Measurements from ENCODE around the gene IQUB. TPM values are rescaled to one million over a fixed set of nuclear protein-coding genes. Genes with fewer than 3 reads are reported as not detected.
A peak's percentile ranks its signal among the peaks of the same experiment; 100 is the strongest.
"Not testable (repeated sequence)": the region's sequence is repeated elsewhere in the genome, so short reads cannot be mapped to it uniquely, and the experiment has no call there.

IQUB gene
- total RNA-seq, 3 donors from 2014 or later, result 0.08 TPM; not detected in 1

DNA sequence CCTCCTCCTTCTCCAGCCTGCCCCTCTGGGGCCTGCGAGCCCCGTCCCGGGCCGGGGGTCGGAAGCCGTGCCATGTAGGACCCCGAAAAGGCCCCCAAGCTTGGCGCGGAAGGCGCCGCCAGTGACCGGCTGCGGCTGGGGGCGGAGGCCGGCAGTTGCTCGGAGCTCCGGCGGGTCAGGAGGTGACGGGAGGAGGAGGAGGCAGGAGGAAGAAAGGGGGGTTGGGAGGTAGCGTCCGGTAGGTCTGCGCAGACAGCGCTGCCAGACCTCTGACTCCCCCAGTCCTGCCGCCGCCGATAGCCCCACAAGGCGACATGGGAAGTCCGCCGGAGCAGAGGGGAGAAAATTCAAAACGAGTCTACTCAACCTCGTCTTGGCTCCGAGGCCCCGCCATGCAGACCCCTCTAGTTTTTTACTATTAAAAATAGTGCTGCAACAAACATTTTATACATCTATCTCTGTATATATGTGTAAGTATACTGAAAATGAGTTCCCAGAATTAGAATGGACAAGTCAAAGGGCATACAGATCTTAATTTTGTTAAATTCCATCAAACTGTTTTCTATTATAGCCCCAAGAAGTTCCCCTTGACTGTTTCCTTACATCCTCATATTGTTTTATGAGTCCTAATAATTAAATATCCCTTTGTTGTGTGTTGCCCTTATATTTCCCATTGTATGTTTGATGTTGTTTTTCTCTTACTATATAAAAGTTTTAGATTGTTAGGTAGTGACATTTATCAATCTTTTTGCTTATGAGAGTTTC, 1.4 kb downstream of the IQUB start:
- H3K9me3 Mint-ChIP-seq; H3K36me3 Mint-ChIP-seq (ENCODE audit: insufficient read depth); DNase-seq: not testable (repeated sequence)
- ATAC-seq, result peak in 1 of 2 donors; percentile 21
- Mint-ChIP-seq H3K27me3 (ENCODE audit: low read depth) (peaks cover 33% of the 10 kb centered on the region), H3K4me3 (peak overlapping the region; percentile 64), H3K4me1 (ENCODE audit: low read depth) (peaks cover 23% of the 10 kb centered on the region)

DNA sequence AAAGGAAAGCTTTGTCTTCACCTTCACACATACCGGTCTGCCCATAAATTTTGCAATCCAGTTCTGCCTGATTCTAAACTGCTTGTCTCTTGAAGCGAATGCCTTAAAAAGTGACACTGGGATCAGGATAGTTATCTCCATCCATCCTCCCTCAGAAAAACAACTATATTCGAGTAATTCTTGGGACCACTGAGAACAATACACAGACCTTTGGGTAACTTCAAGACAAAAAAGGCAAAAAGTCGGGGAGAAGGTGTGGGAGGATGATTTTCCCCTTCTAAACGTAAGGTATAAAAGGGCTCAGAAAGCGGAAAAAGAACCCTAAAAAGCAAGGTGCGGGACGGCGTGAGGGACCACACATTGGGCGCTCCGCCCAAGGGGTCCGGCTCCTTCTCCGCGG, 2.1 kb downstream of the IQUB start:
- not testable (repeated sequence) for DNase-seq; H3K4me3 Mint-ChIP-seq; H3K9me3 Mint-ChIP-seq; H3K36me3 Mint-ChIP-seq (ENCODE audit: insufficient read depth); ATAC-seq
- Mint-ChIP-seq H3K27me3 (ENCODE audit: low read depth) (peaks cover 33% of the 10 kb centered on the region), H3K4me1 (ENCODE audit: low read depth) (peaks cover 23% of the 10 kb centered on the region)

DNA sequence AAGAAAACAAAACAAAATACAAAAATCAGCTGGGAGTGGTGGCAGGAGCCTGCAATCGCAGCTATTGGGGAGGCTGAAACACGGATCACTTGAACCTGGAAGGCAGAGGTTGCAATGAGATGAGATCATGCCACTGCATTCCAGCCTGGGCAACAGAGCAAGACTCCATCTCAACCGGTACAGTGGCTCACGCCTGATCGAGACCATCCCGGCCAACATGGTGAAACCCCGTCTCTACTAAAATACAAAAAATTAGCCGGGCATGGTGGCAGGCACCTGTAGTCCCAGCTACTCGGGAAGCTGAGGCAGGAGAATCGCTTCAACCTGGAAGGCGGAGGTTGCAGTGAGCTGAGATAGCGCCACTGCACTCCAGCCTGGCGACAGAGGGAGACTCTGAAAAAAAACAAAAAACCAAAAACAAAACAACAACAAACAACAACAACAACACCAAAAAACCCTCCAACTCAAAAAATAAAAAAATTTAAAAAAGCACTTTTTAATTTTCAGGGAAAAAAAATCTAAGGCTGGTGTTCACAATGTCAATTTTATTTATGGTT, 4.3 kb downstream of the IQUB start:
- not testable (repeated sequence) for H3K9me3 Mint-ChIP-seq; H3K4me3 Mint-ChIP-seq; H3K36me3 Mint-ChIP-seq (ENCODE audit: insufficient read depth); ATAC-seq; DNase-seq
- H3K27me3 Mint-ChIP-seq (ENCODE audit: low read depth), result peaks cover 38% of the 10 kb centered on the region
- H3K4me1 Mint-ChIP-seq (ENCODE audit: low read depth), result peaks cover 17% of the 10 kb centered on the region

DNA sequence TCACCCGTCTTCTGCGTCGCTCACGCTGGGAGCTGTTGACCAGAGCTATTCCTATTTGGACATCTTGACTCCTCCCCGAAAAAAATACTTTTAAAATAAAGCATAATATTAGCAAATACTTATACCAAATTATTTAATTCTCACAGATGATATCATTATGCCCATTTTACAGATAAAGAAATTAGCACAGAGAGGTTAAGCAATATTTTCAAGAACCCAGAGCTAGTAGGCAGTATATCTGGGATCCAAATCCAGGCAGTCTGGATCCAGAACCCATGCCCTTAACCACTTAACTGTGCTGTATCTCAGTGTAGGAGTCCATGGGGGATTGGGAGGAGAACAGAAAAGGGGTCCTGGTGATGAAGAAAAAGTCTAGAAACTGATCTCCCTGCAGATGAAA, 6.1 kb downstream of the IQUB start:
- H3K4me1 Mint-ChIP-seq (ENCODE audit: low read depth), result peaks cover 5% of the 10 kb centered on the region
- no peaks in the 10 kb centered on the region for H3K9me3 Mint-ChIP-seq
- peaks cover 33% of the 10 kb centered on the region for H3K27me3 Mint-ChIP-seq (ENCODE audit: low read depth)
- no peak overlapping the region for H3K4me3 Mint-ChIP-seq
- no peaks in the 10 kb centered on the region for H3K36me3 Mint-ChIP-seq (ENCODE audit: insufficient read depth)
- DNase-seq (no peak), ATAC-seq (no peak)

DNA sequence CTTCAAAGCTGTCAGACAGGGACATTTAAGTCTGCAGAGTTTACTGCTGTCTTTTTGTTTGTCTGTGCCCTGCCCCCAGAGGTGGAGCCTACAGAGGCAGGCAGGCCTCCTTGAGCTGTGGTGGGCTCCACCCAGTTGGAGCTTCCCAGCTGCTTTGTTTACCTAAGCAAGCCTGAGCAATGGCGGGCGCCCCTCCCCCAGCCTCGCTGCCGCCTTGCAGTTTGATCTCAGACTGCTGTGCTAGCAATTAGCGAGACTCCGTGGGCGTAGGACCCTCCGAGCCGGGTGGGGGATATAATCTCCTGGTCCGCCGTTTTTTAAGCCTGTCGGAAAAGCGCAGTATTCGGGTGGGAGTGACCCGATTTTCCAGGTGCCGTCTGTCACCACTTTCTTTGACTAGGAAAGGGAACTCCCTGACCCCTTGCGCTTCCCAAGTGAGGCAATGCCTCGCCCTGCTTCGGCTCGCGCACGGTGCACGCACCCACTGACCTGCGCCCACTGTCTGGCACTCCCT, 6.6 kb downstream of the IQUB start:
- ATAC-seq; H3K4me1 Mint-ChIP-seq (ENCODE audit: low read depth); H3K36me3 Mint-ChIP-seq (ENCODE audit: insufficient read depth); H3K4me3 Mint-ChIP-seq; H3K9me3 Mint-ChIP-seq; DNase-seq: not testable (repeated sequence)
- H3K27me3 Mint-ChIP-seq (ENCODE audit: low read depth), result peaks cover 29% of the 10 kb centered on the region

DNA sequence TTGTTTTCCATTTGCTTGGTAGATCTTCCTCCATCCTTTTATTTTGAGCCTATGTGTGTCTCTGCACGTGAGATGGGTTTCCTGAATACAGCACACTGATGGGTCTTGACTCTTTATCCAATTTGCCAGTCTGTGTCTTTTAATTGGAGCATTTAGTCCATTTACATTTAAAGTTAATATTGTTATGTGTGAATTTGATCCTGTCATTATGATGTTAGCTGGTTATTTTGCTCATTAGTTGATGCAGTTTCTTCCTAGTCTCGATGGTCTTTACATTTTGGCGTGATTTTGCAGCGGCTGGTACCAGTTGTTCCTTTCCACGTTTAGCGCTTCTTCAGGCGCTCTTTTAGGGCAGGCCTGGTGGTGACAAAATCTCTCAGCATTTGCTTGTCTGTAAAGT, 7.9 kb downstream of the IQUB start:
- H3K4me3 Mint-ChIP-seq; ATAC-seq; H3K36me3 Mint-ChIP-seq (ENCODE audit: insufficient read depth); DNase-seq; H3K4me1 Mint-ChIP-seq (ENCODE audit: low read depth); H3K9me3 Mint-ChIP-seq: not testable (repeated sequence)
- H3K27me3 Mint-ChIP-seq (ENCODE audit: low read depth), result peaks cover 20% of the 10 kb centered on the region

DNA sequence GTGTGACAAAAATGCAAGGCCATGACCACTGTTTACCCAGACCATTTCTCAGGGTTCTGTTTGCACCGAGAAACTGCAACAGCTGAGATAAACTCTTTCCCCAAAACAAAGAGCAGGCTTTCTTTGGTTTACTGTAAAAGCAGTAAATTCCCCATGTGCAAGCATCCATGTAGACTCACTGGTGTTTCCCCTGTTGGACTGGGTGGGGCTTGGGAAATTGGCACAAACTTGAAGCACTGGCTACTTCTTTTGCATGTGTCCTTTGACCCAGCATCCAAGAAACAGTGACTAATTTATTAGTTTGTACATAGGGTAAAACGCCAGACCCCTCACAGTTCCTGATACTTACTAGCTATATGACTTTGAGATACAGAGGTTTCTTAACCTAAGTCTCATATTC, 12.3 kb downstream of the IQUB start:
- Mint-ChIP-seq H3K36me3 (ENCODE audit: insufficient read depth) (no peaks in the 10 kb centered on the region), H3K27me3 (ENCODE audit: low read depth) (peaks cover 8% of the 10 kb centered on the region), H3K4me3 (no peak overlapping the region), H3K9me3 (no peaks in the 10 kb centered on the region), H3K4me1 (ENCODE audit: low read depth) (no peaks in the 10 kb centered on the region)
- DNase-seq (no peak), ATAC-seq (no peak)

DNA sequence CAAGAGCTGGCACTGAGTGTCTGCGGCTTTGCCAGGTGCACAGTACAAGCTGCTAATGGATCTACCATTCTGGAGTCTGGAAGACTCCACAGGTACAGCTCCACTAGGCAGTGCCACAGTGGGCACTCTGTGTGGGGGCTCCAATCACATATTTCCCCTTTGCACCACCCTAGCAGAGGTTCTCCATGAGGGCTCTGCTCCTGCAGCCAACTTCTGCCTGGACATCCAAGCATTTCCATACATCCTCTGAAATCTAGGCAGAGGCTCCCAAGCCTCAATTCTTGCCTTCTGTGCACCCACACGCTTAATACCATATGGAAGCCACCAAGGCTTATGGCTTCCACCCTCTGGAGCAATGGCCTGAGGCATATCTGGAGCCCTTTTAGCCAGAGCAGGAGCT, 29.2 kb downstream of the IQUB start:
- H3K27me3 Mint-ChIP-seq (ENCODE audit: low read depth), result peaks cover 20% of the 10 kb centered on the region
- no peak for ATAC-seq
- H3K36me3 Mint-ChIP-seq (ENCODE audit: insufficient read depth), result no peaks in the 10 kb centered on the region
- H3K9me3 Mint-ChIP-seq, result peaks cover 7% of the 10 kb centered on the region
- no peak for DNase-seq
- no peaks in the 10 kb centered on the region for H3K4me1 Mint-ChIP-seq (ENCODE audit: low read depth)
- no peak overlapping the region for H3K4me3 Mint-ChIP-seq

DNA sequence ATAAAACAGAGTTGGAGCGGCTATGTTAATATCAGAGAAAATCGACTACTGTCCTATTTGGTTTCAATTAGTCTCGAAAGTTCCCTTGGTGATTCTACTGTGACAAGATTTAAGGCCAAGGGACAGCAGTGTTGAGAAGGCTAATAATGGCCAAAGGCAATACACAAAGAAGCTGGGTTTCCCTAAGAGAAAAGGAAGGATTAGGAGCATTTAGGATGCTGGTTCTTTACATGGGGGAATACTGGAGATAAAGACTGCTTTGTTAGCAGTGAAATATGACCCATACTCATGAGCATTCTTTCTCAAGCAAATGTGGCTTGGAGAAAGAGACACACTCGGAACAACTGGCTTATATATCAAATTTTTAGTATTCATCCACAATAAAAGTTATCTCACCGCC, 32.2 kb downstream of the IQUB start:
- no peaks in the 10 kb centered on the region for H3K36me3 Mint-ChIP-seq (ENCODE audit: insufficient read depth)
- ATAC-seq (no peak), DNase-seq (no peak)
- peaks cover 7% of the 10 kb centered on the region for H3K9me3 Mint-ChIP-seq
- peaks cover 28% of the 10 kb centered on the region for H3K27me3 Mint-ChIP-seq (ENCODE audit: low read depth)
- H3K4me3 Mint-ChIP-seq, result no peak overlapping the region
- no peaks in the 10 kb centered on the region for H3K4me1 Mint-ChIP-seq (ENCODE audit: low read depth)

DNA sequence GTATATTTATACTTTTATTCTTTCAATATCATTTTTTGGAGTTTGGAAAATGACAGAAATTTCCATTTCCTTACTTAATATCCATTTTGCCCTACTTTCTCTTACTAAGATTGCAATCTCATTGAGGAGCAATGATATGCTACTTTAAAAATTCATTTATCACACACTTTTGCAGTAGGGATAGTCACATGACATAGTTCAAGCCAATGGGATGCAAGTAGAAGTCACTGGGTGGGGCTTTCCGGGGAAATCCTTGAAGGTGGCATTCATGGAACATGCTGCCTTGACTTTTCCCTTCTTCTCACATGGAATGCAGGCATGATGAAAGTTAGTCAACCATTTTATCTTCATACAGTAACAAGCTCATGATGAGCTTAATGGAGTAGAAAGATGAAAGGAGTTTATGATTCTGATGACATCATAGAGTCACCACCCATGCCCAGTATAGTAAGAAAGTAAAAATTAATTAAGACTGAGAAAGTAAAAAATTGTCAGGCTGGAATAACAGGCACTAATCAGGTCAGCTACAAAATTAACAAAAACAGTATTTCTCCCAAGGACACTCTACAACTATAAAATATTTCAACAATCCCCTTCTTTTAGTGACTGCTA, 33.4 kb downstream of the IQUB start:
- no peak for ATAC-seq
- peaks cover 29% of the 10 kb centered on the region for H3K27me3 Mint-ChIP-seq (ENCODE audit: low read depth)
- H3K36me3 Mint-ChIP-seq (ENCODE audit: insufficient read depth), result no peaks in the 10 kb centered on the region
- DNase-seq, result no peak
- no peaks in the 10 kb centered on the region for H3K4me1 Mint-ChIP-seq (ENCODE audit: low read depth)
- H3K9me3 Mint-ChIP-seq, result peaks cover 3% of the 10 kb centered on the region
- no peak overlapping the region for H3K4me3 Mint-ChIP-seq

DNA sequence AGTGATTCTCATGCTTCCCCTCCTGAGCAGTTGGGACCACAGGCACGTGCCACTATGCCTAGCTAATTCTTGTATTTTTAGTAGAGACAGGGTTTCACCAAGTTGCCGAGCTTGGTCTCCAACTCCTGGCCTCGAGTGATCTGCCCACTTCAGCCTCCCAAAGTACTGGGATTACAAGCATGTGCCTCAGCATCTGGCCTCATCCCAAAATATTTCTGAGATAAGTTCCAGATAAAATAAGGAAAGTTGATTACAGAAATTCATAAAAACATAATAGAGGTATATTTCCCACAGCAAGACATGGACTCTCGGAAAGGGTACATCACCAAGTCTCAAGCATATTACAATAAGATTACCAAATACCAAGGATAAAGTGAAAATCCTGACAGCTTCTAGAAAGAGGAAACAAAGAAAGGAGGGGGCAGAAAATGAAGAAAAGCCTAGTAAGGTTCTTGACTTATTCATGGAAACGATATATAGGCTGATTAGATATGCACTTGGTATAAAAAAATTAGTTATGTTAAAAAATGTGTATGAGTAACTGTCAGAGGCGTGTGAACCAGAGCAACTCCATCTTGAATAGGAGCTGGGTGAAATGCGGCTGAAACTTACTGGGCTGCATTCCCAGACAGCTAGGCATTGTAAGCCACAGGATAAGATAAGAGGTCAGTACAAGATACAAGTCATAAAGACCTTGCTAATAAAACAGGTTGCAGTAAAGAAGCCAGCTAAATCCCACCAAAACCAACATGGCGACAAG, 35.0 kb downstream of the IQUB start:
- Mint-ChIP-seq H3K36me3 (ENCODE audit: insufficient read depth) (no peaks in the 10 kb centered on the region), H3K4me1 (ENCODE audit: low read depth) (no peaks in the 10 kb centered on the region)

DNA sequence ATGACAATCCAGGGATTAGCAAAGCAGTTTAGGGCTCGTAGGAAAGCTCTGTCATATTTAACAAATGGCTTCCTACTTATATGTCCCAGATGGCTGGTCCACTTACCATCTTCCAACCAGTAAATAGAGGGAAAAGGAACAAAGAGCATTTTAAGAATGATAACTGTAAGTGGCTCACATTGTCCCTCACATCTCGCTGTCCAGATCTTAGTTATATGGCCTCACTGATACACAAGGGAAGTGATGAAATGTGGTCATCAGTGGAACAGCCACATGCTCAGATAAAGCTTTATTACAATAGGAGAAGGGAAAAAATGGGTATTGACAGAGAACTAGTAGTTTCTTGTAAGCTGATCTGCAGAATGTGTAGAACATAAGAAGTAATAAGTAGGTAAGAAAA, 35.8 kb downstream of the IQUB start:
- Mint-ChIP-seq H3K27me3 (ENCODE audit: low read depth) (peaks cover 36% of the 10 kb centered on the region), H3K4me1 (ENCODE audit: low read depth) (no peaks in the 10 kb centered on the region), H3K4me3 (no peak overlapping the region), H3K36me3 (ENCODE audit: insufficient read depth) (no peaks in the 10 kb centered on the region), H3K9me3 (no peaks in the 10 kb centered on the region)
- no peak for DNase-seq
- no peak for ATAC-seq

More for the DNA sequence above, 35.0 kb downstream of the IQUB start:
- Mint-ChIP-seq H3K4me3 (no peak overlapping the region), H3K27me3 (ENCODE audit: low read depth) (peaks cover 34% of the 10 kb centered on the region), H3K9me3 (no peaks in the 10 kb centered on the region)
- no peak for DNase-seq
- ATAC-seq, result no peak

DNA sequence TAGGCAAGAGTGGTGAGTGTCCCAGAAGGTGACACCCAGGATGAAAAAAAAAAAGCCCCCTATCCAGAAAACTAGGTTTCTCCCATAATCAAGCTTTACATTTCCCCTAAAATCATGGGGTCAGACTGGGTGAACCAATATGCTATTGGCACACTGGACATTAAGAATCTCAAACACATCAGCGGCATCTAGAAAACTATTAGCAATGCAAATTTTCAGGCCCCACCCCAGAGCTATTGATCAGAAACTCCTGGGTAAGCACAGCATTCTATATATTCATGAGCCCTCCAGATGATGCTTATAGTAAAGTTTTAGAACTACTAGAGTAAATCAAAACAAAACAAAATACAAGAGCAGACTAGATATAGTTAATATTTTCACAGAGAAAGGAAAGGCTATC, 36.4 kb downstream of the IQUB start:
- H3K9me3 Mint-ChIP-seq, result no peaks in the 10 kb centered on the region
- ATAC-seq, result no peak
- peaks cover 35% of the 10 kb centered on the region for H3K27me3 Mint-ChIP-seq (ENCODE audit: low read depth)

DNA sequence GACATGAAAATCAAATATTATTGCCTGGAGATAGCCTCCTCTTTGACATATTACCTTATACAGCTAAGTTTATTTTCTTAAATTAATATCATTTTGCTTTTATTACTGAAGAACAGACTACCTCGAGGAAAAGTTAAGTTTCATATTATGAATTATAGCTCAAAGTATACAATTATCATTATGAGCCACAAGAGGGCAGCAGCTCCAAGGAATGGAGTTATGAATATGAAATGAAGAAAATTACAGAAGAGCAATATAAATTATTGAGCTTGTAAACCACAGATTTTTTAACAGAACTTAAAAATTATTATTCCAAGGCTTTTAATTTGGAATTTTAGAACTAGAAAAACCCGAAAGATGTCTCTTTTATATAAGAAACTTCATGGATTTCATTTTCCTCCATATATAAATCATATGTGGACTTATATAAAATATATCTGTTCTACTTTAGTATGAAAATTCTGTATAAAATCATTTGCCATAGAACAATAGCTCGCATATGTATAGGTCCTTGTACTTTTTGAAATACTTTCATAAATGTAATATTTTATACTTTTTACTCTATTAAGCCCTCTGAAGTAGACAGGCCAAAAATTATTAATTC, 40.1 kb downstream of the IQUB start:
- H3K4me1 Mint-ChIP-seq (ENCODE audit: low read depth), result no peaks in the 10 kb centered on the region
- no peak for ATAC-seq
- H3K9me3 Mint-ChIP-seq, result no peaks in the 10 kb centered on the region
- peak; percentile 7 for DNase-seq
- H3K36me3 Mint-ChIP-seq (ENCODE audit: insufficient read depth), result no peaks in the 10 kb centered on the region
- H3K27me3 Mint-ChIP-seq (ENCODE audit: low read depth), result peaks cover 19% of the 10 kb centered on the region
- H3K4me3 Mint-ChIP-seq, result no peak overlapping the region

More for the DNA sequence above, 36.4 kb downstream of the IQUB start:
- H3K36me3 Mint-ChIP-seq (ENCODE audit: insufficient read depth), result no peaks in the 10 kb centered on the region
- no peaks in the 10 kb centered on the region for H3K4me1 Mint-ChIP-seq (ENCODE audit: low read depth)
- no peak overlapping the region for H3K4me3 Mint-ChIP-seq
- no peak for DNase-seq

Data from activated T-cell treated with anti-CD3 and anti-CD28 coated beads, Interleukin-2, amount 50 U/mL, for 4 hours (primary cell).